WTC11 (cell line): Measurements from ENCODE around the gene MMP19. TPM values are rescaled to one million over a fixed set of nuclear protein-coding genes. Genes with fewer than 3 reads are reported as not detected.

ENCODE experiments used
- ATAC-seq: fragments of 200-7000 bp; cut with Tn5 transposase; 2 replicates; pipeline ENCODE4 v1.10.0; 2021; ENCODE audit warnings: mild to moderate bottlenecking, moderate library complexity
- CTCF ChIA-PET: fragments of 300-600 bp; sonication (Branson Sonifier 250); formaldehyde crosslinking; loops from one replicate; lab custom pipeline; 2021; ENCODE audit warnings: antibody characterized with exemption; lab: Charles Lee
- POLR2A ChIA-PET: fragments of 350-600 bp; sonication (Branson Sonifier 250); formaldehyde crosslinking; loops from one replicate; lab custom pipeline; 2021; ENCODE audit warnings: antibody characterized with exemption; lab: Charles Lee
- DNase-seq: peaks from one replicate; pipeline ENCODE4 v3.0.0; 2021; ENCODE audit warnings: low spot score
- H3K27ac Mint-ChIP-seq: 2 replicates; pipeline ENCODE4 v1.8.0; 2021; ENCODE audit warnings: mixed read lengths
- H3K27me3 Mint-ChIP-seq: 2 replicates; pipeline ENCODE4 v1.8.0; 2021; ENCODE audit warnings: low read depth, mild to moderate bottlenecking, moderate library complexity, mixed read lengths
- H3K36me3 Mint-ChIP-seq: 2 replicates; pipeline ENCODE4 v1.8.0; 2021; ENCODE audit warnings: mixed read lengths
- H3K4me1 Mint-ChIP-seq: 2 replicates; pipeline ENCODE4 v1.8.0; 2022; ENCODE audit warnings: mixed read lengths
- H3K4me3 Mint-ChIP-seq: 2 replicates; pipeline ENCODE4 v1.8.0; 2021; ENCODE audit warnings: mild to moderate bottlenecking, moderate library complexity, mixed read lengths
- H3K9me3 Mint-ChIP-seq: 2 replicates; pipeline ENCODE4 v1.8.0; 2021; ENCODE audit warnings: mixed read lengths
- ARID4B ChIP-seq: sonication (generic); formaldehyde crosslinking; IDR thresholded peaks from 2 replicates; pipeline ENCODE4 v1.8.0; 2023; ENCODE audit warnings: missing genetic modification reagents, mild to moderate bottlenecking, borderline replicate concordance
- CTCF ChIP-seq: fragments of 200-600 bp; IDR thresholded peaks from 2 replicates; pipeline ENCODE4 v1.8.0; 2022; ENCODE audit warnings: antibody characterized with exemption
- E2F1 ChIP-seq: sonication (generic); formaldehyde crosslinking; IDR thresholded peaks from 2 replicates; pipeline ENCODE4 v1.8.0; 2022; ENCODE audit warnings: mild to moderate bottlenecking, missing genetic modification reagents
- EMX1 ChIP-seq: fragments of 250-450 bp; sonication (Bioruptor Pico); IDR thresholded peaks from 2 replicates; pipeline ENCODE4 v1.8.0; 2021; ENCODE audit warnings: mild to moderate bottlenecking
- FOXK1 ChIP-seq: sonication (generic); formaldehyde crosslinking; IDR thresholded peaks from 2 replicates; pipeline ENCODE4 v1.8.0; 2022; ENCODE audit warnings: mild to moderate bottlenecking, moderate library complexity, missing genetic modification reagents
- FOXP4 ChIP-seq: sonication (generic); formaldehyde crosslinking; IDR thresholded peaks from 2 replicates; pipeline ENCODE4 v1.8.0; 2022; ENCODE audit warnings: mild to moderate bottlenecking, missing genetic modification reagents
- KAT7 ChIP-seq: sonication (generic); formaldehyde crosslinking; IDR thresholded peaks from 2 replicates; pipeline ENCODE4 v1.8.1; 2023; ENCODE audit warnings: missing genetic modification reagents, mild to moderate bottlenecking, borderline replicate concordance
- MXD4 ChIP-seq: fragments of 250-450 bp; sonication (Bioruptor Pico); IDR thresholded peaks from 2 replicates; pipeline ENCODE4 v1.8.0; 2021; ENCODE audit warnings: mild to moderate bottlenecking, moderate library complexity, borderline replicate concordance
- NFYB ChIP-seq: sonication (generic); formaldehyde crosslinking; conservative IDR thresholded peaks from 2 replicates; pipeline ENCODE4 v1.8.0; 2022; ENCODE audit warnings: low read depth, missing genetic modification reagents
- PRDM15 ChIP-seq: sonication (generic); formaldehyde crosslinking; IDR thresholded peaks from 2 replicates; pipeline ENCODE4 v1.8.0; 2022; ENCODE audit warnings: missing genetic modification reagents
- PRRX2 ChIP-seq: fragments of 250-450 bp; sonication (Bioruptor Pico); IDR thresholded peaks from 2 replicates; pipeline ENCODE4 v1.8.0; 2021; ENCODE audit warnings: mild to moderate bottlenecking
- SMAD3 ChIP-seq: sonication (generic); formaldehyde crosslinking; IDR thresholded peaks from 2 replicates; pipeline ENCODE4 v1.8.0; 2022; ENCODE audit warnings: missing genetic modification reagents, mild to moderate bottlenecking, borderline replicate concordance
- TEAD1 ChIP-seq: sonication (generic); formaldehyde crosslinking; IDR thresholded peaks from 2 replicates; pipeline ENCODE4 v1.8.0; 2022; ENCODE audit warnings: mild to moderate bottlenecking, missing genetic modification reagents
- TP53 ChIP-seq: sonication (generic); formaldehyde crosslinking; IDR thresholded peaks from 2 replicates; pipeline ENCODE4 v1.8.1; 2023; ENCODE audit warnings: mild to moderate bottlenecking, missing genetic modification reagents
- USF1 ChIP-seq: sonication (generic); formaldehyde crosslinking; IDR thresholded peaks from 2 replicates; pipeline ENCODE4 v1.8.0; 2022; ENCODE audit warnings: mild to moderate bottlenecking, missing genetic modification reagents
- USF2 ChIP-seq: sonication (generic); formaldehyde crosslinking; IDR thresholded peaks from 2 replicates; pipeline ENCODE4 v1.8.1; 2023; ENCODE audit warnings: mild to moderate bottlenecking, missing genetic modification reagents, moderate library complexity
- ZNF416 ChIP-seq: fragments of 250-450 bp; sonication (Bioruptor Pico); IDR thresholded peaks from 2 replicates; pipeline ENCODE4 v1.9.0; 2021; ENCODE audit warnings: mild to moderate bottlenecking, inconsistent platforms
- ZNF512 ChIP-seq: sonication (generic); formaldehyde crosslinking; IDR thresholded peaks from 2 replicates; pipeline ENCODE4 v1.8.1; 2022; ENCODE audit warnings: missing genetic modification reagents, borderline replicate concordance
- total RNA-seq: library from RNA; stranded (reverse); gene quantifications from 3 replicates; pipeline ENCODE4 v1.2.3, GENCODE V29; 2021

The MMP19 gene
- total RNA-seq, 1 experiment from 2014 or later = 1.6 TPM

GRCh38 chr12:55861871-55862270 is 19.1 kb upstream of the MMP19 start (continued):
- TF ChIP-seq CTCF (no peak), TEAD1 (CRISPR knock-in tag) (no peak), SMAD3 (CRISPR knock-in tag) (no peak), ARID4B (CRISPR knock-in tag) (no peak), NFYB (CRISPR knock-in tag) (no peak), ZNF512 (CRISPR knock-in tag) (no peak), KAT7 (CRISPR knock-in tag) (no peak), USF2 (CRISPR knock-in tag) (no peak), EMX1 (CRISPR knock-in tag) (no peak), USF1 (no peak)

- H3K27me3 Mint-ChIP-seq = no peaks in the 10 kb centered on the region
- peaks cover 5% of the 10 kb centered on the region for H3K9me3 Mint-ChIP-seq
- DNase-seq = no peak
- H3K36me3 Mint-ChIP-seq = peaks cover 3% of the 10 kb centered on the region
- H3K4me1 Mint-ChIP-seq = no peaks in the 10 kb centered on the region
- no peak overlapping the region for H3K4me3 Mint-ChIP-seq
- H3K27ac Mint-ChIP-seq = no peak overlapping the region
- ChIA-PET CTCF (interaction anchor here (1.2 kb wide), 1 partner anchor 64 kb away, joined by 3 read pairs; no protein-coding TSS in a partner anchor), POLR2A (no interaction called here)
- ATAC-seq = no peak
- TF ChIP-seq PRRX2 (no peak), FOXK1 (CRISPR knock-in tag) (no peak), MXD4 (CRISPR knock-in tag) (no peak), USF2 (CRISPR knock-in tag) (no peak), FOXP4 (CRISPR knock-in tag) (no peak), TP53 (CRISPR knock-in tag) (no peak), ZNF416 (CRISPR knock-in tag) (no peak), E2F1 (CRISPR knock-in tag) (no peak), PRDM15 (CRISPR knock-in tag) (no peak)
These were observed 18.7 kb upstream of the MMP19 start for GRCh38 chr12:55861396-55861795.
